ENCODE data around the gene ITPRIPL2.

The ITPRIPL2 gene

DNA sequence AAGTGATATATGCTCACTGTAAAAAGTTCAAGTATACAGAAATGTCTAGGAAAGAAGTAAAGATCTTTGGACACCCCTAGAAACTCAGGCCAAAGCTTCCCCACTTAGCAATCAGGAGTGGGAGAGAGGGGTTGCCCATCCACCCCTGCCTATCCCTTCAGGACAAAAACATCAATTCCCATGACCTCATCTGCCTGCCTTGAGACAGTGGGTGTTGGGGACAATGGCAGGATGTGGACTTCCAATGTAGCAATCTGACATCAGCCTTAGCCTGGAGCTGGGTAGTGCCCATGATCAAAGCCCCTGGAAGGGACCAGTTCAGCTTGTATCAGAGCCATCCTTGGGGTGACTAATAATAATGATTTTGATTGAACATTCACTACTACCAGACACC, 18.1 kb downstream of the ITPRIPL2 start:
- DNase-seq (ENCODE audit: low spot score), result no peak
- H3K27ac ChIP-seq, result peak overlapping the region in 1 of 2 donors; percentile 80
- TF ChIP-seq, protein P1, sequence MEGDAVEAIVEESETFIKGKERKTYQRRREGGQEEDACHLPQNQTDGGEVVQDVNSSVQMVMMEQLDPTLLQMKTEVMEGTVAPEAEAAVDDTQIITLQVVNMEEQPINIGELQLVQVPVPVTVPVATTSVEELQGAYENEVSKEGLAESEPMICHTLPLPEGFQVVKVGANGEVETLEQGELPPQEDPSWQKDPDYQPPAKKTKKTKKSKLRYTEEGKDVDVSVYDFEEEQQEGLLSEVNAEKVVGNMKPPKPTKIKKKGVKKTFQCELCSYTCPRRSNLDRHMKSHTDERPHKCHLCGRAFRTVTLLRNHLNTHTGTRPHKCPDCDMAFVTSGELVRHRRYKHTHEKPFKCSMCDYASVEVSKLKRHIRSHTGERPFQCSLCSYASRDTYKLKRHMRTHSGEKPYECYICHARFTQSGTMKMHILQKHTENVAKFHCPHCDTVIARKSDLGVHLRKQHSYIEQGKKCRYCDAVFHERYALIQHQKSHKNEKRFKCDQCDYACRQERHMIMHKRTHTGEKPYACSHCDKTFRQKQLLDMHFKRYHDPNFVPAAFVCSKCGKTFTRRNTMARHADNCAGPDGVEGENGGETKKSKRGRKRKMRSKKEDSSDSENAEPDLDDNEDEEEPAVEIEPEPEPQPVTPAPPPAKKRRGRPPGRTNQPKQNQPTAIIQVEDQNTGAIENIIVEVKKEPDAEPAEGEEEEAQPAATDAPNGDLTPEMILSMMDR (IDR thresholded peaks at IDR 0.05), result no peak
- no peak overlapping the region for H3K4me3 ChIP-seq

DNA sequence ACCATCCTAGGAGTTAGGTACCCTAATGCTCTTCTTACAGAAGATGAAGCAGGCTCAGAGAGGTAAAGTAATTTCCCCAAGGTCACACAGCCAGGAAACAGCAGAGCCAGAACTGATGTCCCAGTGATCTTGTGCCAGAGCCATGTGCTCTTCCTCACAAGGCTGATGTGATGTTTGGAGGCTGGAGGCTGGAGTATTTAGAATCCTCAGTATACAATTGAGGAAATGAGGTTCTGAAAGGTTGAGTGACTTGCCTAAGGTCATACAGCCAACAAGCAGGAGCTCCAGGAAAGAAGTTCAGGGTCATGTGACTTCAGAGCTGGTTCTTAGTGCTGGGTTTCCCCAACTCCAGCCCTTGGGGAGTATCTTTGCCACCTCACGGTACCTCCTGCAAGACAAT, 18.5 kb downstream of the ITPRIPL2 start:
- Histone ChIP-seq H3K27ac (peak overlapping the region in 1 of 2 donors; percentile 80), H3K4me3 (no peak overlapping the region)
- TF ChIP-seq, protein P1 (IDR thresholded peaks at IDR 0.05), result no peak
- DNase-seq (ENCODE audit: low spot score), result no peak

DNA sequence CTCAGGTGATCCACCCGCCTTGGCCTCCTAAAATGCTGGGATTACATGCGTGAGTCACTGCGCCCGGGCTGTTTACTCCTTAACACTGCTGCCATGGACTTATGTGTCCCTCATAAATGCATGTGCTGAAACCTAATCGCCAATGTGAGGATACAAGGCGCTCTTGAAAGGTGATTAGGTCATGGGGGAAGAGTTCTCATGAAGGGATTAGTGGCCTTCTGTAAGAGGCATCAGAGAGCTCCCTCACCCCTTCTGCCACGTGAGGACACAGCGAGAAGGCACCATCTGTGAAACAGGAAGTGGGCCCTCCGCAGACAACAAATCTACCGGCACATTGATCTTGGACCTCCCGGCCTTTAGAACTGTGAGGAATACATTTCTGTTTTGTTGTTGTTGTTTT, 19.1 kb downstream of the ITPRIPL2 start:
- no peak for DNase-seq (ENCODE audit: low spot score)
- peak overlapping the region in 1 of 2 donors; percentile 3 for H3K27ac ChIP-seq
- no peak overlapping the region for H3K4me3 ChIP-seq
- TF ChIP-seq, protein P1 (IDR thresholded peaks at IDR 0.05), result no peak

DNA sequence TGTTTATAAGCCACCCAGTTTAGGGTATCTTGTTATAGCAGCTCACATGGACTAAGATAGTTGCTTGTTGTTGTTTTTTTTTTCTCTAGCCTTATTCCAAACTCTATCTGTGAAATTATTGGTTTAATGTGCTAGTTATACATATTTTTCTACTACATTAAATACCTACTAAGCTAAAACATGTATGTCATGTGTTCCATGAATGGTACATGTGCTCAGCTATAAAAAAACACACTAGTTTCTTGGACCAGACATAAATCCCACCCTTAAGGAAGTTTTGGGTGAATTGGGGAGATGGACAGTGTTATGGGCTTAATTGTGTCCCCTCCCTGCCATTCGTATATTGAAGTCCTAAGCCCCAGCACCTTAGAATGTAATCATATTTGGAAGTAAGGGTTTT, 19.8 kb downstream of the ITPRIPL2 start:
- Histone ChIP-seq H3K27ac (no peak overlapping the region), H3K4me3 (no peak overlapping the region)
- TF ChIP-seq, protein P1 (IDR thresholded peaks at IDR 0.05), result no peak
- DNase-seq (ENCODE audit: low spot score), result no peak

DNA sequence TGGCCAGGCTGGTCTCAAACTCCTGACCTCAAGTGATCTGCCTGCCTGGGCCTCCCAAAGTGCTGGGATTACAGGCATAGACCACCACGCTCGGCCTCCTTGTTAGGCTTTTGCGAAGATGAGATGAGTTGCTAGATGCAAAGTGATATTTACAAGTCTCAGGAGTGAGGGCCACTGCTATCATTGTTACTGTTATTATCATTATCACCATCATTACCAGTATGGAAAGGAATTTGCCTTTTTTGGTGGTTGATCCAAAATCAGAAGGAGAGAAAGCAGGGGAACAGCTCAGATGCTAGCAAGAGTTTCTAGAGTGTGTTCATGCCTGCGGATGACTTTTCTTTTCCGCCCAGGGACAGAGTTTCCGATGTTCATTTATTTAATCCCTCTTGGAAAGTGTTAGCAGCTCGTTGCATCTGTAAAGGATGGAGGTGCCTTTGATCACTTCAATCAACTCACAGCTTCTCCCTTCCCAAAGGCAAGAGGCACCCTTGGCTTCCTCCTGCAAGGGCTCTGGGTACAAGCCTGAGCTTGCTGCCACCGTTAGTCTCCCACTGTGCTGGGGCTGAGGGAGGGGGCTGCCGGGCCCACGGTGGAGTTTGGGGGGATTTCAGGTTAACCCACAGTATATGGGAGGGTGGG, 21.6 kb downstream of the ITPRIPL2 start:
- DNase-seq (ENCODE audit: low spot score), result no peak
- TF ChIP-seq, protein P1 (IDR thresholded peaks at IDR 0.05), result no peak
- Histone ChIP-seq H3K27ac (no peak overlapping the region), H3K4me3 (no peak overlapping the region)

DNA sequence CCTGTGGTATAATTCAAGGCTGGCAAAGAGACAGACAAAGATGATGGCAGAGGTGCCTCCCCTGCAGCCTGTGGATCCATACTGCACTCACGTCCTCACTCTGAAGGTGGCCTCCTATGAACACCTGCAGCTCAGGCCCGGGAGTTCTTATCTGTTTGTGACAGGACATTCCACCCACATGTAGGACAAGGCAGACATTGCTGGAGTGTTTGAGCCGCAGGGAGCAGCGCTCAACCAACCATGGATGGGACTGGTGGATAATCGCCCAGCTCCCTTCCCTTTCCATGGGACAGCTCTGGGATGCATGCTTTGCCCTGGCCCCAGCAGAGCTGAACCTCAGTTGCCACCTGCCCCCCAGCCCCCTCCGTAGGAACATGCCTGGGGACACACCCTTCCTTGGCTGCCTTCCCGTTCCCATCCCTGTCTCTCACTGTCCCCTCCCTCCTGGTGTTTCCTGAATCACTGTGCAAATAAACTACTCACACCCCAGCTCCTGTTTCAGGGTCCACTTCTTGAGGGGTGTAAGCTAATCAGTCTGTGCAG, 22.2 kb downstream of the ITPRIPL2 start:
- no peak for DNase-seq (ENCODE audit: low spot score)
- TF ChIP-seq, protein P1 (IDR thresholded peaks at IDR 0.05), result no peak
- Histone ChIP-seq H3K4me3 (no peak overlapping the region), H3K27ac (peak overlapping the region in 1 of 2 donors; percentile 52)

DNA sequence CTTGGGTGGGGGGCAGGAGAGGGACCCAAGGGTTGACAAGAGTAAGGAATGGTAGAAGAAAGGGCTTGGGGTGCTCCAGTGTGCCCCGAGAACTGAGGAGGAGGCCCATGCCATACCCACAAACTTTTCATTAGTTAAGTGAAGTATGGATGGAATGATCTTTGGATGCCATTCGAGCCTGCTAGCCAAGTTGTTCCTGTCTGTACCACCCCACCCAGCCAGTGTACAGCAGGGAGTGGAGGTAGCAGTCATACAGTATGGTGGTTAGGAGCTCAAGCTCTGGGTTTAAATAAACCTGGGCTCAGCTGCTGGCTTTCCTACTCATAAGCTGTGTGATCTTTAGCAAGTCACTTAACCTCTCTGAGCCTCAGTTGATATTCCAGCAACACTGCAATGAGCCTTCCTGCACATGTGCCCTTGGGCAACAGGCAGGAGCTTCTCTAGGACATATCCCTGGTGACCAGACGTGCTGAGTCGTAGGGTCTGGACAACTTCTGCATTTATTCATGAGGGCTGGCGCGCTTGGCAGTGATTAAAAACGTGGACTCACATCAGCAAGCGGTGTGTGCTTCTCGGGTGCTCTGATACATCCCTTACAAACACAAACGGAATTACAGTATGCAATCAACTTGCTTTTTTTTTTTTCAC, 22.9 kb downstream of the ITPRIPL2 start:
- TF ChIP-seq, protein P1 (IDR thresholded peaks at IDR 0.05), result no peak
- Histone ChIP-seq H3K4me3 (no peak overlapping the region), H3K27ac (peak overlapping the region in 1 of 2 donors; percentile 52)
- no peak for DNase-seq (ENCODE audit: low spot score)

Data from coronary artery (tissue), 2 donors.